GM19452 (cell line): Measurements from ENCODE around the gene SRGAP3.

Experiments used
- ATAC-seq: cut with Tn5 transposase; IDR thresholded peaks from one replicate; pipeline ENCODE4 v1.9.1; 2021; ENCODE audit not compliant: unreplicated experiment

The SRGAP3 gene

GRCh38 chr3:9064850-9065249, 184.6 kb downstream of the SRGAP3 start:
- no peak for ATAC-seq

GRCh38 chr3:9064251-9064650, 185.2 kb downstream of the SRGAP3 start:
- ATAC-seq = no peak

- ATAC-seq = no peak
Observed at GRCh38 chr3:9062570-9062969, 186.9 kb downstream of the SRGAP3 start.

- no peak for ATAC-seq
Observed at GRCh38 chr3:9061634-9062033, 187.8 kb downstream of the SRGAP3 start.

GRCh38 chr3:9059489-9060400, 189.7 kb downstream of the SRGAP3 start:
- ATAC-seq = no peak

GRCh38 chr3:9056581-9056980, 192.9 kb downstream of the SRGAP3 start:
- no peak for ATAC-seq

GRCh38 chr3:9047452-9048346, 201.7 kb downstream of the SRGAP3 start:
- no peak for ATAC-seq

GRCh38 chr3:9045371-9045770, 204.1 kb downstream of the SRGAP3 start:
- no peak for ATAC-seq

GRCh38 chr3:9043063-9043462, 206.4 kb downstream of the SRGAP3 start:
- no peak for ATAC-seq

GRCh38 chr3:9041626-9042025, 207.8 kb downstream of the SRGAP3 start:
- ATAC-seq = no peak

- ATAC-seq = no peak
Observed at GRCh38 chr3:9040996-9041395, 208.4 kb downstream of the SRGAP3 start.

- ATAC-seq = no peak
Observed at GRCh38 chr3:9037144-9037711, 212.2 kb downstream of the SRGAP3 start.

GRCh38 chr3:9036404-9037131, 212.9 kb downstream of the SRGAP3 start:
- ATAC-seq = no peak

GRCh38 chr3:9035961-9036360, 213.5 kb downstream of the SRGAP3 start:
- ATAC-seq = no peak

- ATAC-seq = no peak
Observed at GRCh38 chr3:9035473-9035872, 214.0 kb downstream of the SRGAP3 start.

GRCh38 chr3:9033867-9034266, 215.6 kb downstream of the SRGAP3 start:
- no peak for ATAC-seq

- ATAC-seq = no peak
Observed at GRCh38 chr3:9032231-9032777, 217.1 kb downstream of the SRGAP3 start.

- ATAC-seq = no peak
Observed at GRCh38 chr3:9030034-9030433, 219.4 kb downstream of the SRGAP3 start.

GRCh38 chr3:9028134-9028533, 221.3 kb downstream of the SRGAP3 start:
- ATAC-seq = no peak

GRCh38 chr3:9026320-9027045, 223.0 kb downstream of the SRGAP3 start:
- ATAC-seq = no peak
